ENCODE data around the gene ORC6. TPM values are rescaled to one million over a fixed set of nuclear protein-coding genes. Genes with fewer than 3 reads are reported as not detected.

The ORC6 gene
- total RNA-seq, 1 experiment from 2014 or later: 95.1 TPM

- intact Hi-C loops (cut with micrococcal nuclease; ENCODE audit: unreplicated experiment): no loop called here
- ChIA-PET CTCF (no interaction called here), POLR2A (ENCODE audit: low non-redundant PET) (interaction anchor here (0.7 kb wide), 1 partner anchor 16 kb away, joined by 8 read pairs; no protein-coding TSS in a partner anchor)
These were observed 4.1 kb downstream of the ORC6 start for GRCh38 chr16:46693598-46693997.

GRCh38 chr16:46695937-46696336 is 6.5 kb downstream of the ORC6 start:
- DNase-seq (ENCODE audit: low spot score): no peak
- TF ChIP-seq CTCF (conservative IDR thresholded peaks at IDR 0.05; ENCODE audit: low read depth, low read length): no peak
- TF ChIP-seq EZH2 (IDR thresholded peaks at IDR 0.05; ENCODE audit: borderline replicate concordance, low read depth, low read length, poor library complexity, severe bottlenecking): no peak
- H3K36me3 ChIP-seq (ENCODE audit: insufficient read depth, low read length, poor library complexity, severe bottlenecking): peaks cover 66% of the 10 kb centered on the region
- peaks cover 5% of the 10 kb centered on the region for H3K4me1 ChIP-seq (ENCODE audit: insufficient read depth, low read length, poor library complexity, severe bottlenecking)
- H3K4me3 ChIP-seq (ENCODE audit: low read depth, low read length, poor library complexity, severe bottlenecking): no peak overlapping the region
- ChIA-PET POLR2A (ENCODE audit: low non-redundant PET) (no interaction called here), CTCF (interaction anchor here (0.6 kb wide), 1 partner anchor 140 kb away, joined by 5 read pairs; no protein-coding TSS in a partner anchor)
- no peak overlapping the region for H3K27ac ChIP-seq (ENCODE audit: low read depth, low read length, poor library complexity, severe bottlenecking)
- intact Hi-C loops (cut with micrococcal nuclease; ENCODE audit: unreplicated experiment): no loop called here
- no peaks in the 10 kb centered on the region for H3K27me3 ChIP-seq (replicated peaks; ENCODE audit: insufficient read depth, low read depth, low read length, poor library complexity)
- no TSS peak for BruUV-seq (replicated peaks)
- no peaks in the 10 kb centered on the region for H3K9me3 ChIP-seq (ENCODE audit: low read depth, low read length, poor library complexity, severe bottlenecking)

More at GRCh38 chr16:46693598-46693997, 4.1 kb downstream of the ORC6 start:
- BruUV-seq (replicated peaks): no TSS peak
- Histone ChIP-seq H3K4me3 (ENCODE audit: low read depth, low read length, poor library complexity, severe bottlenecking) (no peak overlapping the region), H3K4me1 (ENCODE audit: insufficient read depth, low read length, poor library complexity, severe bottlenecking) (peaks cover 5% of the 10 kb centered on the region), H3K36me3 (ENCODE audit: insufficient read depth, low read length, poor library complexity, severe bottlenecking) (peaks cover 67% of the 10 kb centered on the region), H3K27ac (ENCODE audit: low read depth, low read length, poor library complexity, severe bottlenecking) (no peak overlapping the region), H3K27me3 (replicated peaks; ENCODE audit: insufficient read depth, low read depth, low read length, poor library complexity) (no peaks in the 10 kb centered on the region), H3K9me3 (ENCODE audit: low read depth, low read length, poor library complexity, severe bottlenecking) (no peaks in the 10 kb centered on the region)
- no peak for DNase-seq (ENCODE audit: low spot score)
- TF ChIP-seq CTCF (conservative IDR thresholded peaks at IDR 0.05; ENCODE audit: low read depth, low read length): no peak
- no peak for TF ChIP-seq EZH2 (IDR thresholded peaks at IDR 0.05; ENCODE audit: borderline replicate concordance, low read depth, low read length, poor library complexity, severe bottlenecking)

- no peak for DNase-seq (ENCODE audit: low spot score)
- H3K27ac ChIP-seq (ENCODE audit: low read depth, low read length, poor library complexity, severe bottlenecking): no peak overlapping the region
- no peaks in the 10 kb centered on the region for H3K9me3 ChIP-seq (ENCODE audit: low read depth, low read length, poor library complexity, severe bottlenecking)
- ChIA-PET CTCF (no interaction called here), POLR2A (ENCODE audit: low non-redundant PET) (interaction anchor here (0.7 kb wide), 1 partner anchor 106 kb away, joined by 3 read pairs; no protein-coding TSS in a partner anchor)
- H3K4me3 ChIP-seq (ENCODE audit: low read depth, low read length, poor library complexity, severe bottlenecking): no peak overlapping the region
- H3K4me1 ChIP-seq (ENCODE audit: insufficient read depth, low read length, poor library complexity, severe bottlenecking): no peaks in the 10 kb centered on the region
- TF ChIP-seq EZH2 (IDR thresholded peaks at IDR 0.05; ENCODE audit: borderline replicate concordance, low read depth, low read length, poor library complexity, severe bottlenecking) (no peak), CTCF (conservative IDR thresholded peaks at IDR 0.05; ENCODE audit: low read depth, low read length) (no peak)
- peaks cover 57% of the 10 kb centered on the region for H3K36me3 ChIP-seq (ENCODE audit: insufficient read depth, low read length, poor library complexity, severe bottlenecking)
- no TSS peak for BruUV-seq (replicated peaks)
- H3K27me3 ChIP-seq (replicated peaks; ENCODE audit: insufficient read depth, low read depth, low read length, poor library complexity): no peaks in the 10 kb centered on the region
- intact Hi-C loops (cut with micrococcal nuclease; ENCODE audit: unreplicated experiment): no loop called here
These were observed 7.5 kb downstream of the ORC6 start for GRCh38 chr16:46696957-46697356.

Data from A673 (cell line).